ENCODE measurements around the gene LRRD1. TPM values are rescaled to one million over a fixed set of nuclear protein-coding genes. Genes with fewer than 3 reads are reported as not detected.

The LRRD1 gene
- total and polyA plus RNA-seq, 9 of the 15 experiments (the other 6 are each of a cell fraction or from before 2014, with no cell fraction given): 0.07 to 0.15 TPM; not detected in 7

DNA sequence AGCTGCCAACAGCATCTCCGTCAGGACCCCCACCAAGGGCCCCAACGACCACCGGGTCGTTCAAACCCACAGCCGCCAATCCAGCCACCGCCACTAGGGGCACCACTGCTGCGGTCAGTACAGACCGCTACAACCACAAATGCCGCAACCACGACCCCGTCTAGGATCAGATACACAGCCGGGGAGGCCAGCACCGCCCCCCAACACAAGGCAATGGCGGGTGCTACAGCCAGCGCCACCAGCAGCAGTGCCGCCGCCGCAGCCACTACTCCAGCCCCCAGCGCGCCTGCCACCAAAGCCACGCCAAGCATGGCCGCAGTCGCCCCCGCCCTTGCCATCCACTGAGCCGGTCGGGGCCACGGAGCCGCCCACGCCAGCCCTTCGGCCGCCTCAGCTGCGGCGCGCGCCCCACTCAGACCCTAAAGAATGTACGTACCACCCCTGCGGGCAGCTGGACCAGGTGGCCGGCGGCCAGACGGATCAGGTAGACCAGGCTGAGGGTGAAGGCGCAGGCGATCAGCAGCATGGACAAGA is 45.1 kb downstream of the LRRD1 start (continued):
- TF ChIP-seq, protein P1, sequence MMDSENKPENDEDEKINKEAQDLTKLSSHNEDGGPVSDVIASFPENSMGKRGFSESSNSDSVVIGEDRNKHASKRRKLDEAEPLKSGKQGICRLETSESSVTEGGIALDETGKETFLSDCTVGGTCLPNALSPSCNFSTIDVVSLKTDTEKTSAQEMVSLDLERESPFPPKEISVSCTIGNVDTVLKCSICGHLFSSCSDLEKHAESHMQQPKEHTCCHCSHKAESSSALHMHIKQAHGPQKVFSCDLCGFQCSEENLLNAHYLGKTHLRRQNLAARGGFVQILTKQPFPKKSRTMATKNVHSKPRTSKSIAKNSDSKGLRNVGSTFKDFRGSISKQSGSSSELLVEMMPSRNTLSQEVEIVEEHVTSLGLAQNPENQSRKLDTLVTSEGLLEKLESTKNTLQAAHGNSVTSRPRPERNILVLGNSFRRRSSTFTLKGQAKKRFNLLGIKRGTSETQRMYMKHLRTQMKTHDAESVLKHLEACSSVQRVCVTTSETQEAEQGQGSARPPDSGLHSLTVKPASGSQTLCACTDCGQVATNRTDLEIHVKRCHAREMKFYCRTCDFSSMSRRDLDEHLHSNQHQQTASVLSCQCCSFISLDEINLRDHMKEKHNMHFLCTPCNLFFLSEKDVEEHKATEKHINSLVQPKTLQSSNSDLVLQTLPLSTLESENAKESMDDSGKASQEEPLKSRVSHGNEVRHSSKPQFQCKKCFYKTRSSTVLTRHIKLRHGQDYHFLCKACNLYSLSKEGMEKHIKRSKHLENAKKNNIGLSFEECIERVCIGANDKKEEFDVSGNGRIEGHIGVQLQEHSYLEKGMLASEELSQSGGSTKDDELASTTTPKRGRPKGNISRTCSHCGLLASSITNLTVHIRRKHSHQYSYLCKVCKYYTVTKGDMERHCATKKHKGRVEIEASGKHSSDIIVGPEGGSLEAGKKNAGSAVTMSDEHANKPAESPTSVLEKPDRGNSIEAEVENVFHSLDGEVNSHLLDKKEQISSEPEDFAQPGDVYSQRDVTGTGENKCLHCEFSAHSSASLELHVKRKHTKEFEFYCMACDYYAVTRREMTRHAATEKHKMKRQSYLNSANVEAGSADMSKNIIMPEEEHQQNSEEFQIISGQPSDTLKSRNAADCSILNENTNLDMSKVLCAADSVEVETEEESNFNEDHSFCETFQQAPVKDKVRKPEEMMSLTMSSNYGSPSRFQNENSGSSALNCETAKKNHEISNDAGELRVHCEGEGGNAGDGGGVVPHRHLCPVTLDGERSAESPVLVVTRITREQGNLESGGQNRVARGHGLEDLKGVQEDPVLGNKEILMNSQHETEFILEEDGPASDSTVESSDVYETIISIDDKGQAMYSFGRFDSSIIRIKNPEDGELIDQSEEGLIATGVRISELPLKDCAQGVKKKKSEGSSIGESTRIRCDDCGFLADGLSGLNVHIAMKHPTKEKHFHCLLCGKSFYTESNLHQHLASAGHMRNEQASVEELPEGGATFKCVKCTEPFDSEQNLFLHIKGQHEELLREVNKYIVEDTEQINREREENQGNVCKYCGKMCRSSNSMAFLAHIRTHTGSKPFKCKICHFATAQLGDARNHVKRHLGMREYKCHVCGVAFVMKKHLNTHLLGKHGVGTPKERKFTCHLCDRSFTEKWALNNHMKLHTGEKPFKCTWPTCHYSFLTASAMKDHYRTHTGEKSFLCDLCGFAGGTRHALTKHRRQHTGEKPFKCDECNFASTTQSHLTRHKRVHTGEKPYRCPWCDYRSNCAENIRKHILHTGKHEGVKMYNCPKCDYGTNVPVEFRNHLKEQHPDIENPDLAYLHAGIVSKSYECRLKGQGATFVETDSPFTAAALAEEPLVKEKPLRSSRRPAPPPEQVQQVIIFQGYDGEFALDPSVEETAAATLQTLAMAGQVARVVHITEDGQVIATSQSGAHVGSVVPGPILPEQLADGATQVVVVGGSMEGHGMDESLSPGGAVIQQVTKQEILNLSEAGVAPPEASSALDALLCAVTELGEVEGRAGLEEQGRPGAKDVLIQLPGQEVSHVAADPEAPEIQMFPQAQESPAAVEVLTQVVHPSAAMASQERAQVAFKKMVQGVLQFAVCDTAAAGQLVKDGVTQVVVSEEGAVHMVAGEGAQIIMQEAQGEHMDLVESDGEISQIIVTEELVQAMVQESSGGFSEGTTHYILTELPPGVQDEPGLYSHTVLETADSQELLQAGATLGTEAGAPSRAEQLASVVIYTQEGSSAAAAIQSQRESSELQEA (IDR thresholded peaks at IDR 0.05; ENCODE audit: low read depth): no peak
- TF ChIP-seq ESRRB (CRISPR knock-in tag; IDR thresholded peaks at IDR 0.05; ENCODE audit: borderline replicate concordance) (no peak), ZNF41 (CRISPR knock-in tag; conservative IDR thresholded peaks at IDR 0.05) (0 out of 2 replicates have a peak, but pooled peaks have one; percentile 24), SRF (CRISPR knock-in tag; IDR thresholded peaks at IDR 0.05) (peak in 1 of 2 experiments; percentile 47; a peak in 1 of 4 replicates), EP300 (IDR thresholded peaks at IDR 0.05; ENCODE audit: low read length) (peak; percentile 14; the same call in 1 of the 2 replicates), TARDBP (IDR thresholded peaks at IDR 0.05) (peak; percentile 40; the same call in 1 of the 2 replicates), RFX5 (IDR thresholded peaks at IDR 0.05; ENCODE audit: low read depth, low read length) (no peak), ZNF263 (CRISPR knock-in tag; IDR thresholded peaks at IDR 0.05; ENCODE audit: borderline replicate concordance) (0 out of 2 replicates have a peak, but pooled peaks have one; percentile 25), CTBP1 (IDR thresholded peaks at IDR 0.05; ENCODE audit: borderline replicate concordance) (peak; percentile 58; the same call in 1 of the 2 replicates), ATF7 (IDR thresholded peaks at IDR 0.05) (peak; percentile 52; the same call in 1 of the 2 replicates)
- TF ChIP-seq, protein P2, sequence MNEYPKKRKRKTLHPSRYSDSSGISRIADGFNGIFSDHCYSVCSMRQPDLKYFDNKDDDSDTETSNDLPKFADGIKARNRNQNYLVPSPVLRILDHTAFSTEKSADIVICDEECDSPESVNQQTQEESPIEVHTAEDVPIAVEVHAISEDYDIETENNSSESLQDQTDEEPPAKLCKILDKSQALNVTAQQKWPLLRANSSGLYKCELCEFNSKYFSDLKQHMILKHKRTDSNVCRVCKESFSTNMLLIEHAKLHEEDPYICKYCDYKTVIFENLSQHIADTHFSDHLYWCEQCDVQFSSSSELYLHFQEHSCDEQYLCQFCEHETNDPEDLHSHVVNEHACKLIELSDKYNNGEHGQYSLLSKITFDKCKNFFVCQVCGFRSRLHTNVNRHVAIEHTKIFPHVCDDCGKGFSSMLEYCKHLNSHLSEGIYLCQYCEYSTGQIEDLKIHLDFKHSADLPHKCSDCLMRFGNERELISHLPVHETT (CRISPR knock-in tag; conservative IDR thresholded peaks at IDR 0.05 in 1 of 2, IDR thresholded peaks at IDR 0.05 in 1 of 2): no peak
- TF ChIP-seq, protein P3, sequence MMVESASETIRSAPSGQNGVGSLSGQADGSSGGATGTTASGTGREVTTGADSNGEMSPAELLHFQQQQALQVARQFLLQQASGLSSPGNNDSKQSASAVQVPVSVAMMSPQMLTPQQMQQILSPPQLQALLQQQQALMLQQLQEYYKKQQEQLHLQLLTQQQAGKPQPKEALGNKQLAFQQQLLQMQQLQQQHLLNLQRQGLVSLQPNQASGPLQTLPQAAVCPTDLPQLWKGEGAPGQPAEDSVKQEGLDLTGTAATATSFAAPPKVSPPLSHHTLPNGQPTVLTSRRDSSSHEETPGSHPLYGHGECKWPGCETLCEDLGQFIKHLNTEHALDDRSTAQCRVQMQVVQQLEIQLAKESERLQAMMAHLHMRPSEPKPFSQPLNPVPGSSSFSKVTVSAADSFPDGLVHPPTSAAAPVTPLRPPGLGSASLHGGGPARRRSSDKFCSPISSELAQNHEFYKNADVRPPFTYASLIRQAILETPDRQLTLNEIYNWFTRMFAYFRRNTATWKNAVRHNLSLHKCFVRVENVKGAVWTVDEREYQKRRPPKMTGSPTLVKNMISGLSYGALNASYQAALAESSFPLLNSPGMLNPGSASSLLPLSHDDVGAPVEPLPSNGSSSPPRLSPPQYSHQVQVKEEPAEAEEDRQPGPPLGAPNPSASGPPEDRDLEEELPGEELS (CRISPR knock-in tag; IDR thresholded peaks at IDR 0.05; ENCODE audit: borderline replicate concordance): peak; percentile 60; the same call in 1 of the 2 replicates
- TF ChIP-seq, protein P4, sequence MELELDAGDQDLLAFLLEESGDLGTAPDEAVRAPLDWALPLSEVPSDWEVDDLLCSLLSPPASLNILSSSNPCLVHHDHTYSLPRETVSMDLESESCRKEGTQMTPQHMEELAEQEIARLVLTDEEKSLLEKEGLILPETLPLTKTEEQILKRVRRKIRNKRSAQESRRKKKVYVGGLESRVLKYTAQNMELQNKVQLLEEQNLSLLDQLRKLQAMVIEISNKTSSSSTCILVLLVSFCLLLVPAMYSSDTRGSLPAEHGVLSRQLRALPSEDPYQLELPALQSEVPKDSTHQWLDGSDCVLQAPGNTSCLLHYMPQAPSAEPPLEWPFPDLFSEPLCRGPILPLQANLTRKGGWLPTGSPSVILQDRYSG (tag; conservative IDR thresholded peaks at IDR 0.05; ENCODE audit: low read depth): no peak

All from K562 (cell line).